ENCODE measurements around the gene DNAJC4. TPM values are rescaled to one million over a fixed set of nuclear protein-coding genes. Genes with fewer than 3 reads are reported as not detected.
A peak's percentile ranks its signal among the peaks of the same experiment; 100 is the strongest.

The DNAJC4 gene
- total RNA-seq, 2 donors from 2014 or later = 29.0 to 35.0 TPM

GRCh38 chr11:64218628-64219353 lies 11.6 kb upstream of the DNAJC4 start:
- no peak overlapping the region for H3K27ac Mint-ChIP-seq
- ATAC-seq (no peak), DNase-seq (no peak)
- H3K4me3 Mint-ChIP-seq = no peak overlapping the region
- no peaks in the 10 kb centered on the region for H3K27me3 Mint-ChIP-seq
- H3K4me1 Mint-ChIP-seq = peaks cover 13% of the 10 kb centered on the region
- no peaks in the 10 kb centered on the region for H3K9me3 ChIP-seq (ENCODE audit: control insufficient read depth, low read length, poor library complexity, severe bottlenecking)
- H3K36me3 Mint-ChIP-seq (ENCODE audit: low read depth) = peaks cover 1% of the 10 kb centered on the region

- Mint-ChIP-seq H3K27ac (no peak overlapping the region), H3K27me3 (no peaks in the 10 kb centered on the region)
- no peak for DNase-seq
Measured at GRCh38 chr11:64219354-64219684, 11.0 kb upstream of the DNAJC4 start.

GRCh38 chr11:64219755-64220154 lies 10.6 kb upstream of the DNAJC4 start:
- Mint-ChIP-seq H3K27me3 (no peaks in the 10 kb centered on the region), H3K4me1 (peaks cover 11% of the 10 kb centered on the region), H3K36me3 (ENCODE audit: low read depth) (no peaks in the 10 kb centered on the region), H3K4me3 (no peak overlapping the region), H3K27ac (no peak overlapping the region)
- ATAC-seq (no peak), DNase-seq (no peak)
- H3K9me3 ChIP-seq (ENCODE audit: control insufficient read depth, low read length, poor library complexity, severe bottlenecking) = no peaks in the 10 kb centered on the region

More at GRCh38 chr11:64219354-64219684, 11.0 kb upstream of the DNAJC4 start:
- ATAC-seq = no peak
- Mint-ChIP-seq H3K4me1 (peaks cover 11% of the 10 kb centered on the region), H3K36me3 (ENCODE audit: low read depth) (no peaks in the 10 kb centered on the region), H3K4me3 (no peak overlapping the region)
- no peaks in the 10 kb centered on the region for H3K9me3 ChIP-seq (ENCODE audit: control insufficient read depth, low read length, poor library complexity, severe bottlenecking)

- ATAC-seq (no peak), DNase-seq (no peak)
- no peak overlapping the region for H3K27ac Mint-ChIP-seq
- no peaks in the 10 kb centered on the region for H3K27me3 Mint-ChIP-seq
- H3K9me3 ChIP-seq (ENCODE audit: control insufficient read depth, low read length, poor library complexity, severe bottlenecking) = no peaks in the 10 kb centered on the region
- H3K4me1 Mint-ChIP-seq = peaks cover 8% of the 10 kb centered on the region
- no peaks in the 10 kb centered on the region for H3K36me3 Mint-ChIP-seq (ENCODE audit: low read depth)
- H3K4me3 Mint-ChIP-seq = no peak overlapping the region
Measured at GRCh38 chr11:64220271-64220670, 10.1 kb upstream of the DNAJC4 start.

- no peak for ATAC-seq
- no peak for DNase-seq
- H3K27me3 Mint-ChIP-seq = no peaks in the 10 kb centered on the region
- H3K4me1 Mint-ChIP-seq = peaks cover 10% of the 10 kb centered on the region
- no peaks in the 10 kb centered on the region for H3K9me3 ChIP-seq (ENCODE audit: control insufficient read depth, low read length, poor library complexity, severe bottlenecking)
- no peaks in the 10 kb centered on the region for H3K36me3 Mint-ChIP-seq (ENCODE audit: low read depth)
- H3K4me3 Mint-ChIP-seq = no peak overlapping the region
- H3K27ac Mint-ChIP-seq = no peak overlapping the region
Measured at GRCh38 chr11:64220798-64221197, 9.6 kb upstream of the DNAJC4 start.

- no peak overlapping the region for H3K27ac Mint-ChIP-seq
- no peaks in the 10 kb centered on the region for H3K27me3 Mint-ChIP-seq
- ATAC-seq = no peak
- H3K4me1 Mint-ChIP-seq = peaks cover 19% of the 10 kb centered on the region
- no peaks in the 10 kb centered on the region for H3K36me3 Mint-ChIP-seq (ENCODE audit: low read depth)
- no peak overlapping the region for H3K4me3 Mint-ChIP-seq
- no peaks in the 10 kb centered on the region for H3K9me3 ChIP-seq (ENCODE audit: control insufficient read depth, low read length, poor library complexity, severe bottlenecking)
- no peak for DNase-seq
Measured at GRCh38 chr11:64222651-64223000, 7.7 kb upstream of the DNAJC4 start.

GRCh38 chr11:64223001-64223651 lies 7.2 kb upstream of the DNAJC4 start:
- DNase-seq (no peak), ATAC-seq (no peak)
- Mint-ChIP-seq H3K4me1 (peaks cover 21% of the 10 kb centered on the region), H3K27ac (no peak overlapping the region), H3K27me3 (no peaks in the 10 kb centered on the region), H3K4me3 (no peak overlapping the region), H3K36me3 (ENCODE audit: low read depth) (no peaks in the 10 kb centered on the region)
- no peaks in the 10 kb centered on the region for H3K9me3 ChIP-seq (ENCODE audit: control insufficient read depth, low read length, poor library complexity, severe bottlenecking)

- H3K27me3 Mint-ChIP-seq = no peaks in the 10 kb centered on the region
- no peak for ATAC-seq
- peaks cover 17% of the 10 kb centered on the region for H3K4me1 Mint-ChIP-seq
- H3K4me3 Mint-ChIP-seq = peak overlapping the region; percentile 7
- no peaks in the 10 kb centered on the region for H3K36me3 Mint-ChIP-seq (ENCODE audit: low read depth)
- peak overlapping the region; percentile 16 for H3K27ac Mint-ChIP-seq
- no peak for DNase-seq
- H3K9me3 ChIP-seq (ENCODE audit: control insufficient read depth, low read length, poor library complexity, severe bottlenecking) = no peaks in the 10 kb centered on the region
Measured at GRCh38 chr11:64224151-64224890, 6.0 kb upstream of the DNAJC4 start.

GRCh38 chr11:64224891-64225607 lies 5.3 kb upstream of the DNAJC4 start:
- peak overlapping the region; percentile 67 for H3K27ac Mint-ChIP-seq
- H3K27me3 Mint-ChIP-seq = no peaks in the 10 kb centered on the region
- ATAC-seq = no peak
- H3K4me1 Mint-ChIP-seq = peaks cover 23% of the 10 kb centered on the region
- no peak for DNase-seq
- no peaks in the 10 kb centered on the region for H3K36me3 Mint-ChIP-seq (ENCODE audit: low read depth)
- H3K9me3 ChIP-seq (ENCODE audit: control insufficient read depth, low read length, poor library complexity, severe bottlenecking) = no peaks in the 10 kb centered on the region
- peak overlapping the region; percentile 91 for H3K4me3 Mint-ChIP-seq

GRCh38 chr11:64225608-64226506 lies 4.5 kb upstream of the DNAJC4 start, which contains the start of the genes NUDT22 and TRPT1:
Gene NUDT22, plus strand, starts transcription at chr11:64226274. Its CDS starts 379 bp downstream, at chr11:64226653.
Gene TRPT1, minus strand, starts transcription at chr11:64226186. Its CDS starts 326 bp downstream, at chr11:64225860.
- Mint-ChIP-seq H3K4me3 (peak within 1 kb of the TSS; percentile 91), H3K4me1 (peaks cover 25% of the 10 kb centered on the region), H3K27ac (peak within 1 kb of the TSS; percentile 77), H3K27me3 (no peaks in the 10 kb centered on the region), H3K36me3 (ENCODE audit: low read depth) (no peaks in the 10 kb centered on the region)
- ATAC-seq (peak; percentile 75), DNase-seq (peak; percentile 83 to 87 (median 86))
- H3K9me3 ChIP-seq (ENCODE audit: control insufficient read depth, low read length, poor library complexity, severe bottlenecking) = no peaks in the 10 kb centered on the region

GRCh38 chr11:64226507-64227051 lies 3.8 kb upstream of the DNAJC4 start:
- no peaks in the 10 kb centered on the region for H3K36me3 Mint-ChIP-seq (ENCODE audit: low read depth)
- DNase-seq (peak in 2 of 3 donors; percentile 36 to 53), ATAC-seq (peak; percentile 21)
- no peaks in the 10 kb centered on the region for H3K9me3 ChIP-seq (ENCODE audit: control insufficient read depth, low read length, poor library complexity, severe bottlenecking)
- H3K4me3 Mint-ChIP-seq = peak overlapping the region; percentile 91
- H3K27ac Mint-ChIP-seq = peak overlapping the region; percentile 77
- H3K4me1 Mint-ChIP-seq = peaks cover 26% of the 10 kb centered on the region
- H3K27me3 Mint-ChIP-seq = no peaks in the 10 kb centered on the region

GRCh38 chr11:64227405-64227956 lies 2.9 kb upstream of the DNAJC4 start:
- Mint-ChIP-seq H3K36me3 (ENCODE audit: low read depth) (no peaks in the 10 kb centered on the region), H3K27ac (peak overlapping the region; percentile 77), H3K4me3 (peak overlapping the region; percentile 91), H3K4me1 (peaks cover 30% of the 10 kb centered on the region), H3K27me3 (no peaks in the 10 kb centered on the region)
- DNase-seq = no peak
- no peak for ATAC-seq
- H3K9me3 ChIP-seq (ENCODE audit: control insufficient read depth, low read length, poor library complexity, severe bottlenecking) = no peaks in the 10 kb centered on the region
